Amniotic epithelial cell (primary cell): ENCODE data around the gene SLC15A3.

Source experiments
- DNase-seq: peaks from one replicate; pipeline ENCODE4 v3.0.0-alpha.2; 2010; ENCODE audit warnings: low read depth

SLC15A3 gene

GRCh38 chr11:60889869-60890311 lies 62.1 kb downstream of the SLC15A3 start:
- no peak for DNase-seq

- DNase-seq = peak; percentile 61
Measured at GRCh38 chr11:60887556-60887955, 64.4 kb downstream of the SLC15A3 start.
